ENCODE results near the gene GDPD3.

GRCh38 chr16:30121741-30122571 lies 8.6 kb upstream of the GDPD3 start:
- TF ChIP-seq CTCF (optimal IDR thresholded peaks at IDR 0.05 in 1 of 3, IDR thresholded peaks at IDR 0.05 in 1 of 3, conservative IDR thresholded peaks at IDR 0.05 in 1 of 3; ENCODE audit: extremely low read depth in 1 of 3, insufficient read depth in 2 of 3, low read length in 3 of 3), result no peak
- TF ChIP-seq EZH2 (IDR thresholded peaks at IDR 0.05; ENCODE audit: low read length), result no peak

Measured in keratinocyte (primary cell).